Activated naive CD4-positive, alpha-beta T cell treated with anti-CD3 and anti-CD28 coated beads, Interleukin-2, amount 10 ng/mL, durations not matched to agents 7 days and 5 days (primary cell): ENCODE results near the gene CLCF1.
"Not testable (repeated sequence)": the region's sequence is repeated elsewhere in the genome, so short reads cannot be mapped to it uniquely, and the experiment has no call there.

Experiments
- CTCF ChIA-PET: fragments of 350-600 bp; sonication (Branson Sonifier 250); formaldehyde crosslinking; loops from one replicate; lab custom pipeline; 2021; ENCODE audit warnings: antibody characterized with exemption; lab: Charles Lee
- DNase-seq: peaks from one replicate; pipeline ENCODE4 v3.0.0-alpha.2; 2020
- H3K27ac Mint-ChIP-seq: one replicate; pipeline ENCODE4 v1.8.0; 2021; ENCODE audit warnings: mild to moderate bottlenecking, moderate library complexity, mixed read lengths
- H3K27me3 Mint-ChIP-seq: one replicate; pipeline ENCODE4 v1.8.0; 2021; ENCODE audit warnings: mild to moderate bottlenecking, mixed read lengths
- H3K36me3 Mint-ChIP-seq: one replicate; pipeline ENCODE4 v1.8.0; 2021; ENCODE audit warnings: mixed read lengths
- H3K4me1 Mint-ChIP-seq: one replicate; pipeline ENCODE4 v1.8.0; 2021; ENCODE audit warnings: mixed read lengths
- H3K4me3 Mint-ChIP-seq: one replicate; pipeline ENCODE4 v1.8.0; 2021; ENCODE audit warnings: mild to moderate bottlenecking, moderate library complexity, mixed read lengths
- H3K9me3 Mint-ChIP-seq: one replicate; pipeline ENCODE4 v1.8.0; 2021; ENCODE audit warnings: mixed read lengths

Gene CLCF1

DNA sequence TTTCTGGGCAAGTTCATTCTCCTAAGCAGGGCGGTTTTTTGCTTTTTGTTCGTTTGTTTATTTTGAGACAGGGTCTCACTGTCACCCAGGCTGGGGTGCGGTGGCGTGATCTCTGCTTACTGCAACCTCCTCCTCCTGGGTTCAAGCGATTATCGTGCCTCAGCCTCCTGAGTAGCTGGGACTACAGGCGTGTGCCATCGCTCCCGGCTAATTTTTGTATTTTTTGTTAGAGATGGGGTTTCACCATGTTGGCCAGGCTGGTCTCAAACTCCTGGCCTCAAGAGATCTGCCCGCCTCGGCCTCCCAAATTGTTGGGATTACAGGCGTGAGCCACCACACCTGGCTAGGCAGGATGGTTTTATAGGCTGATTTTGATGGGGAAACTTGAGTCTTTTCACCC is 54.5 kb downstream of the CLCF1 start:
- Mint-ChIP-seq H3K27me3 (peaks cover 21% of the 10 kb centered on the region), H3K4me1 (peaks cover 33% of the 10 kb centered on the region), H3K4me3 (peak overlapping the region; percentile 97)
- DNase-seq, H3K27ac Mint-ChIP-seq, H3K9me3 Mint-ChIP-seq, H3K36me3 Mint-ChIP-seq: not testable (repeated sequence)
- CTCF ChIA-PET, result interaction anchor here (0.6 to 10.7 kb wide), 4 partner anchors 16 to 74 kb away, joined by 3 to 117 read pairs (median 3); partner anchors contain the start of gene SSH3

- Mint-ChIP-seq H3K36me3 (peaks cover 1% of the 10 kb centered on the region), H3K4me1 (peaks cover 41% of the 10 kb centered on the region), H3K27ac (peak overlapping the region; percentile 98), H3K4me3 (peak overlapping the region; percentile 97), H3K9me3 (no peaks in the 10 kb centered on the region), H3K27me3 (peaks cover 21% of the 10 kb centered on the region)
- DNase-seq, result no peak
- CTCF ChIA-PET, result interaction anchor here (0.7 to 10.7 kb wide), 19 partner anchors 15 to 245 kb away, joined by 3 to 117 read pairs (median 5); partner anchors contain the start of genes ANKRD13D, GRK2, KDM2A and POLD4
Observed at GRCh38 chr11:67317888-67318555, 55.4 kb downstream of the CLCF1 start.

GRCh38 chr11:67317205-67317887 is 56.1 kb downstream of the CLCF1 start:
- H3K4me3 Mint-ChIP-seq, result peak overlapping the region; percentile 97
- peaks cover 1% of the 10 kb centered on the region for H3K36me3 Mint-ChIP-seq
- H3K27ac Mint-ChIP-seq, result peak overlapping the region; percentile 98
- peaks cover 48% of the 10 kb centered on the region for H3K4me1 Mint-ChIP-seq
- peaks cover 21% of the 10 kb centered on the region for H3K27me3 Mint-ChIP-seq
- DNase-seq, result peak; percentile 98
- no peaks in the 10 kb centered on the region for H3K9me3 Mint-ChIP-seq
- CTCF ChIA-PET, result interaction anchor here (0.6 to 10.7 kb wide), 22 partner anchors 15 to 244 kb away, joined by 3 to 117 read pairs (median 4); partner anchors contain the start of genes ANKRD13D, GRK2, KDM2A and POLD4

GRCh38 chr11:67316882-67317204 is 56.6 kb downstream of the CLCF1 start:
- H3K4me1 Mint-ChIP-seq, result peaks cover 53% of the 10 kb centered on the region
- peaks cover 21% of the 10 kb centered on the region for H3K27me3 Mint-ChIP-seq
- H3K4me3 Mint-ChIP-seq, result peak overlapping the region; percentile 97

GRCh38 chr11:67315325-67315909 is 58.0 kb downstream of the CLCF1 start:
- Mint-ChIP-seq H3K9me3 (no peaks in the 10 kb centered on the region), H3K27me3 (peaks cover 12% of the 10 kb centered on the region), H3K4me1 (peaks cover 62% of the 10 kb centered on the region), H3K36me3 (peaks cover 1% of the 10 kb centered on the region), H3K4me3 (peak overlapping the region; percentile 54), H3K27ac (no peak overlapping the region)
- no peak for DNase-seq
- CTCF ChIA-PET, result interaction anchor here (0.9 to 10.7 kb wide), 6 partner anchors 27 to 62 kb away, joined by 3 to 117 read pairs (median 8); partner anchors contain the start of gene ANKRD13D

More at GRCh38 chr11:67316882-67317204, 56.6 kb downstream of the CLCF1 start:
- DNase-seq, result no peak
- peak overlapping the region; percentile 98 for H3K27ac Mint-ChIP-seq
- CTCF ChIA-PET, result interaction anchor here (0.6 to 10.7 kb wide), 20 partner anchors 14 to 243 kb away, joined by 3 to 117 read pairs (median 5); partner anchors contain the start of genes ANKRD13D, GRK2, KDM2A and POLD4
- no peaks in the 10 kb centered on the region for H3K9me3 Mint-ChIP-seq
- peaks cover 1% of the 10 kb centered on the region for H3K36me3 Mint-ChIP-seq

DNA sequence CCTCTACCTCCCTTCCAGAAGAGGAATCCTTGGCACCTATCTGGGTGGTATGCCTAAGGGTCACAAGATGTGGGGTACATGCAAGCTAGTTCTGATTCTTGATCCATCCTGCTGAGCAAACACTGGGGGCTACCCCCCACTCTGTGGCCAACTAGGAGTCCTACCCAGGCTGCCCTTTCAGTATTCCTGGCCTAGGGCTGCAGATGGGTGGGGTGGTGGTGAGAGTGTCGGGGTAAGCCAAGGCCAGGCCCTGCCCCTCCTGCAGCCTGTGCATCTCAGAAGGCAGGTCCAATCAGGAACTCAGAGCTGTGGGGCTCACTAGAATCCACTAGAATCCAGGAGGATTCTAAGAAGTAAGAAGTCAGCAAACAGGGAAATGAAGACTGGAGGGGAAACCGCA is 59.2 kb downstream of the CLCF1 start:
- H3K27ac Mint-ChIP-seq, result no peak overlapping the region
- peaks cover 62% of the 10 kb centered on the region for H3K4me1 Mint-ChIP-seq
- CTCF ChIA-PET, result interaction anchor here (1.1 to 10.7 kb wide), 4 partner anchors 37 to 68 kb away, joined by 3 to 117 read pairs (median 8); no protein-coding TSS in a partner anchor
- no peak overlapping the region for H3K4me3 Mint-ChIP-seq
- H3K27me3 Mint-ChIP-seq, result peaks cover 12% of the 10 kb centered on the region
- H3K9me3 Mint-ChIP-seq, result no peaks in the 10 kb centered on the region
- no peak for DNase-seq
- H3K36me3 Mint-ChIP-seq, result peaks cover 3% of the 10 kb centered on the region
